KMS-11 (cell line): Measurements from ENCODE around the gene AP1AR.

ENCODE experiments used
- H2AFZ ChIP-seq: fragments of 200-600 bp; sonication (generic); 2 replicates; pipeline ENCODE4 v1.6.1; 2016; ENCODE audit warnings: antibody characterized with exemption, mixed run types, low read depth
- H3K27ac ChIP-seq: fragments of 200-600 bp; sonication (generic); 2 replicates; pipeline ENCODE4 v1.6.1; 2016; ENCODE audit warnings: mild to moderate bottlenecking, mixed run types
- H3K27me3 ChIP-seq: fragments of 200-600 bp; sonication (generic); 2 replicates; pipeline ENCODE4 v1.6.1; 2017; ENCODE audit warnings: mild to moderate bottlenecking, low read depth, mixed run types, moderate library complexity; ENCODE audit not compliant: insufficient read depth
- H3K36me3 ChIP-seq: fragments of 200-600 bp; sonication (generic); 2 replicates; pipeline ENCODE4 v1.6.1; 2017; ENCODE audit warnings: mild to moderate bottlenecking, mixed run types; ENCODE audit not compliant: insufficient read depth
- H3K4me1 ChIP-seq: fragments of 200-600 bp; sonication (generic); 2 replicates; pipeline ENCODE4 v1.6.1; 2016; ENCODE audit warnings: mild to moderate bottlenecking, low read depth, mixed run types; ENCODE audit not compliant: poor library complexity, severe bottlenecking
- H3K4me2 ChIP-seq: fragments of 200-600 bp; sonication (generic); 2 replicates; pipeline ENCODE4 v1.7.0; 2016; ENCODE audit warnings: mild to moderate bottlenecking, mixed run types
- H3K4me3 ChIP-seq: fragments of 200-600 bp; sonication (generic); IDR thresholded peaks from 2 replicates; pipeline ENCODE4 v1.6.1; 2017; ENCODE audit warnings: low read depth, low read length, mixed read lengths; ENCODE audit not compliant: insufficient read depth
- H3K79me2 ChIP-seq: fragments of 200-600 bp; sonication (generic); 2 replicates; pipeline ENCODE4 v1.6.1; 2016; ENCODE audit warnings: low read depth, mixed run types; ENCODE audit not compliant: insufficient read depth
- H3K9ac ChIP-seq: fragments of 200-600 bp; sonication (generic); 2 replicates; pipeline ENCODE4 v1.6.1; 2016; ENCODE audit warnings: mild to moderate bottlenecking, mixed run types
- H4K20me1 ChIP-seq: fragments of 200-600 bp; sonication (generic); 2 replicates; pipeline ENCODE4 v1.6.1; 2016; ENCODE audit warnings: mild to moderate bottlenecking, mixed run types; ENCODE audit not compliant: insufficient read depth
- TF ChIP-seq, protein P1 (sequence below): fragments of 200-600 bp; sonication (generic); conservative IDR thresholded peaks from 2 replicates; pipeline ENCODE4 v1.6.1; 2017; ENCODE audit warnings: low read depth, mild to moderate bottlenecking, antibody characterized with exemption, low read length, moderate library complexity, mixed read lengths

Gene AP1AR

DNA sequence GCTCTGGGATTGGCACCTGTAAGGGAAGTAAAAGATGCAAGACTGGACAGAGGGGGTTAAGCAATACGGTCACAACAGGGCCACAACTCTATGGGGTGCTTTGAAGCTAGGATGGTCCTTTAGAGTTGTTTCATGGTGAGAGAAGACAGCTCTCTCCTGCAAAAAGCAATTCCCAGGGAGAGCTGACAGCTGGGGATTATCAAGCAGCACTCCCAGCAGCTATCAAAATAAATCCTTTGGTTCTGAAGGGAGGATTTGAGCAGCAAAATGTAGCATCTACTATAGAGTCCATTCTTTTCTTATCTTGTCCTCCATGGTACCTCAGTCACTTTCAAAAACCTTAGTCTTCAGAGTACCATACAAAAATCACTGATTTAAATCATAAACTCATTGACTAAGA is 35.1 kb upstream of the AP1AR start:
- Histone ChIP-seq H3K27ac (no peak overlapping the region), H2AFZ (no peak overlapping the region)

DNA sequence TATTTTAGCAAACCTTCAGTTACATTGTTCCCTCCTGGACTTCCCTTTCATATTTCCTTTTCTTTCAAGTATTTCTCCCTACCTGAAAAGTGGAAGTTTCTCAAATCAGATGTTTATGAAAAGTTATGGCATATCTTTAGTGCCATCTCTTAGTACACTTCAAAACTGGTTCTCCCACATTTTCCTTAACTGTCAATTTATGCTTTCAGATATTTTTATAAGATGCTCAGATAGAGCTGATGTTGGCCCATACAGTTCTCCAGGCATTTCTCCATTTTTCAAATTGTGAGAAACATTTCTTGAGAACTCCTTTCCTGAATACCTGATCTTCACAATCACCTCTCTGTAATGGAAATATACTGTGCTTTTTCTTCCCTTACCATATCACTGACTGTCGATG is 32.5 kb upstream of the AP1AR start:
- H3K9ac ChIP-seq, result no peak overlapping the region
- H3K36me3 ChIP-seq, result no peaks in the 10 kb centered on the region
- H3K27ac ChIP-seq, result no peak overlapping the region
- H3K27me3 ChIP-seq, result no peaks in the 10 kb centered on the region
- H2AFZ ChIP-seq, result no peak overlapping the region
- H3K4me3 ChIP-seq, result no peak overlapping the region
- H3K79me2 ChIP-seq, result no peaks in the 10 kb centered on the region
- H3K4me1 ChIP-seq, result peaks cover 17% of the 10 kb centered on the region
- no peaks in the 10 kb centered on the region for H4K20me1 ChIP-seq
- TF ChIP-seq, protein P1, sequence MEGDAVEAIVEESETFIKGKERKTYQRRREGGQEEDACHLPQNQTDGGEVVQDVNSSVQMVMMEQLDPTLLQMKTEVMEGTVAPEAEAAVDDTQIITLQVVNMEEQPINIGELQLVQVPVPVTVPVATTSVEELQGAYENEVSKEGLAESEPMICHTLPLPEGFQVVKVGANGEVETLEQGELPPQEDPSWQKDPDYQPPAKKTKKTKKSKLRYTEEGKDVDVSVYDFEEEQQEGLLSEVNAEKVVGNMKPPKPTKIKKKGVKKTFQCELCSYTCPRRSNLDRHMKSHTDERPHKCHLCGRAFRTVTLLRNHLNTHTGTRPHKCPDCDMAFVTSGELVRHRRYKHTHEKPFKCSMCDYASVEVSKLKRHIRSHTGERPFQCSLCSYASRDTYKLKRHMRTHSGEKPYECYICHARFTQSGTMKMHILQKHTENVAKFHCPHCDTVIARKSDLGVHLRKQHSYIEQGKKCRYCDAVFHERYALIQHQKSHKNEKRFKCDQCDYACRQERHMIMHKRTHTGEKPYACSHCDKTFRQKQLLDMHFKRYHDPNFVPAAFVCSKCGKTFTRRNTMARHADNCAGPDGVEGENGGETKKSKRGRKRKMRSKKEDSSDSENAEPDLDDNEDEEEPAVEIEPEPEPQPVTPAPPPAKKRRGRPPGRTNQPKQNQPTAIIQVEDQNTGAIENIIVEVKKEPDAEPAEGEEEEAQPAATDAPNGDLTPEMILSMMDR, result no peak
- H3K4me2 ChIP-seq, result no peak overlapping the region; the same call in 1 of the 2 replicates

More for the DNA sequence above, 35.1 kb upstream of the AP1AR start:
- H4K20me1 ChIP-seq, result no peaks in the 10 kb centered on the region
- no peak overlapping the region for H3K4me3 ChIP-seq
- H3K36me3 ChIP-seq, result no peaks in the 10 kb centered on the region
- H3K79me2 ChIP-seq, result no peaks in the 10 kb centered on the region
- H3K4me1 ChIP-seq, result peaks cover 17% of the 10 kb centered on the region
- TF ChIP-seq, protein P1, result no peak
- no peak overlapping the region for H3K4me2 ChIP-seq
- H3K27me3 ChIP-seq, result no peaks in the 10 kb centered on the region
- no peak overlapping the region for H3K9ac ChIP-seq

DNA sequence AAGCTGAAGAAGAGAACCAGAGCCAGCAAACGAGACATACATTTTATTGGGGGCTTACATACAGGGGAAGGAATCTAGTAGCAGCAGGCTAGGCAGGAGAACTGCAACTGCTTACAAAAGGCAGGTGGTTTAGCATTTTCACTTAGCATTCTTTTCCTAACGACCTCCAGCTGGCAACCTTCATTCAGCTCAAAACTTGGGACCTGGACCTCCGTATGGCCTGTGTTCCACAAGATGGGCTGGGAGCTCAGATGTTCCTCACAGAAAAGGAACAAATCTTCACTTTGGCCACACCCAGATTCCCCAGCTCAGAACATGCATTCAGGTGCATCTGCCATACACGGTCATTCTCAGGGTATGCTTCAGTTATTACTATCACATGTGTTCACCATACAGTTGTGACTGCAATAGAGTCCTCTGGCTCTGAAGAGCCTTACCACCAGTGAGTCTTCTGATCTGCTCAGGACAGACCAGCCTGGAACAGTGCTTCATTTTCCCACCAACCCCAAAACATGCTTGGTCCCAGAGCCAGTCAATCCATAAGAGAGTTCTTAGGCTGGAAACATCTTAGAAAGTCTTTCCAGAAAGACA is 29.6 kb upstream of the AP1AR start:
- H3K9ac ChIP-seq, result no peak overlapping the region
- H2AFZ ChIP-seq, result no peak overlapping the region
- no peaks in the 10 kb centered on the region for H4K20me1 ChIP-seq
- H3K4me1 ChIP-seq, result peaks cover 17% of the 10 kb centered on the region
- TF ChIP-seq, protein P1, result no peak
- no peak overlapping the region for H3K27ac ChIP-seq
- H3K27me3 ChIP-seq, result no peaks in the 10 kb centered on the region
- no peaks in the 10 kb centered on the region for H3K79me2 ChIP-seq
- H3K4me2 ChIP-seq, result no peak overlapping the region
- no peaks in the 10 kb centered on the region for H3K36me3 ChIP-seq
- no peak overlapping the region for H3K4me3 ChIP-seq

DNA sequence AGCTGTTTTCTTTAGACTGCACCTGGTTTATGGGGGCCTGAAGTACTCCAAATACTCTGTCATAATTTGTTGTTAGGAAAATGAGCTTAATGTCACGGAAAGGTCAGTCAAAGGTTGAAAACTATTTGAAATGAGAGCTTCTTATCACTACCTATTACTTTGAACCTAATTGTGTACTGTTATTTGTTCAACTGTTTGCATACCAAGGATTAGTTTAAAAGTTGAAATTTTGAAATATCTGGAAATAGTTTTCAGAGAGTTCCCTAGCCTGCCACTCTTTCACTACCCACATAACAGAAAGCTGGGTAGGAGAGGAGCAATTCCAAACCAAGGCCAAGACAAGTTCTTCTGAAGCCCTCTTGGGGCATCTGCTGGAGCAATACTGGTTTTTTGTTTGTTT is 28.0 kb upstream of the AP1AR start:
- Histone ChIP-seq H3K79me2 (no peaks in the 10 kb centered on the region), H3K4me2 (no peak overlapping the region), H2AFZ (no peak overlapping the region), H3K4me1 (peaks cover 13% of the 10 kb centered on the region), H3K36me3 (no peaks in the 10 kb centered on the region), H4K20me1 (no peaks in the 10 kb centered on the region), H3K27ac (no peak overlapping the region), H3K27me3 (no peaks in the 10 kb centered on the region), H3K4me3 (no peak overlapping the region), H3K9ac (no peak overlapping the region)
- TF ChIP-seq, protein P1, result no peak
